Neuronal stem cell (in vitro differentiated cells): Measurements from ENCODE around the gene EGFL6.

Source experiments
- DNase-seq: peaks from one replicate; pipeline ENCODE4 v3.0.0-alpha.2; 2013; ENCODE audit warnings: low spot score
- H2AFZ ChIP-seq: one replicate; pipeline ENCODE4 v1.6.1; 2013; ENCODE audit warnings: mild to moderate bottlenecking, low read length, inconsistent platforms
- H2AK5ac ChIP-seq: 2 replicates; pipeline ENCODE4 v1.6.1; 2013; ENCODE audit warnings: low read depth, mild to moderate bottlenecking, inconsistent platforms, low read length, moderate library complexity, mixed read lengths
- H2BK120ac ChIP-seq: 2 replicates; pipeline ENCODE4 v1.6.1; 2013; ENCODE audit warnings: low read depth, mild to moderate bottlenecking, inconsistent platforms, low read length, moderate library complexity, mixed read lengths
- H2BK12ac ChIP-seq: one replicate; pipeline ENCODE4 v1.6.1; 2013; ENCODE audit warnings: low read length, inconsistent platforms
- H2BK15ac ChIP-seq: 2 replicates; pipeline ENCODE4 v1.6.1; 2013; ENCODE audit warnings: mild to moderate bottlenecking, low read length, inconsistent platforms, mixed read lengths
- H2BK5ac ChIP-seq: one replicate; pipeline ENCODE4 v1.6.1; 2013; ENCODE audit warnings: inconsistent platforms, mild to moderate bottlenecking, low read length, moderate library complexity
- H3K14ac ChIP-seq: one replicate; pipeline ENCODE4 v1.6.1; 2013; ENCODE audit warnings: low read length, inconsistent platforms
- H3K18ac ChIP-seq: 2 replicates; pipeline ENCODE4 v1.6.1; 2013; ENCODE audit warnings: low read length, inconsistent platforms
- H3K23ac ChIP-seq: 2 replicates; pipeline ENCODE4 v1.6.1; 2013; ENCODE audit warnings: low read depth, mild to moderate bottlenecking, mixed read lengths, low read length, inconsistent platforms; ENCODE audit not compliant: poor library complexity
- H3K27ac ChIP-seq: replicated peaks from 3 replicates; pipeline ENCODE4 v1.5.1; 2013; ENCODE audit warnings: low read length, inconsistent platforms
- H3K27me3 ChIP-seq, 3 experiments: 2 replicates each; pipeline ENCODE4 v1.6.1; 2013; ENCODE audit warnings: low read length in 3 of 3, mild to moderate bottlenecking in 2 of 3, inconsistent platforms in 1 of 3, low read depth in 1 of 3, mixed read lengths in 1 of 3, moderate library complexity in 1 of 3; ENCODE audit not compliant: control insufficient read depth in 3 of 3, insufficient read depth in 3 of 3
- H3K36me3 ChIP-seq, 2 donors: replicated peaks in 1 of 2; 2 replicates each; pipeline ENCODE4 v1.6.1; 2013; ENCODE audit warnings: low read length in 2 of 2; ENCODE audit not compliant: control insufficient read depth in 2 of 2, insufficient read depth in 2 of 2
- H3K4ac ChIP-seq: 2 replicates; pipeline ENCODE4 v1.6.1; 2013; ENCODE audit warnings: inconsistent platforms, mild to moderate bottlenecking, low read length, moderate library complexity
- H3K4me1 ChIP-seq, 2 donors: 1 replicate in 1 of 2; 2 replicates in 1 of 2; pipeline ENCODE4 v1.6.1; 2013; ENCODE audit warnings: low read length in 2 of 2, low read depth in 1 of 2; ENCODE audit not compliant: control insufficient read depth in 2 of 2, insufficient read depth in 1 of 2
- H3K4me2 ChIP-seq: one replicate; pipeline ENCODE4 v1.6.1; 2013; ENCODE audit warnings: mild to moderate bottlenecking, low read length, inconsistent platforms; ENCODE audit not compliant: insufficient read depth, poor library complexity, severe bottlenecking
- H3K4me3 ChIP-seq, 2 donors: 2 replicates each; pipeline ENCODE4 v1.5.1; 2013; ENCODE audit warnings: low read length in 2 of 2, mild to moderate bottlenecking in 2 of 2, inconsistent platforms in 1 of 2, moderate library complexity in 1 of 2
- H3K79me1 ChIP-seq: one replicate; pipeline ENCODE4 v1.6.1; 2013; ENCODE audit warnings: low read depth, mild to moderate bottlenecking, inconsistent platforms, low read length, moderate library complexity
- H3K9ac ChIP-seq: one replicate; pipeline ENCODE4 v1.6.1; 2013; ENCODE audit warnings: mild to moderate bottlenecking, low read depth, low read length, inconsistent platforms; ENCODE audit not compliant: poor library complexity
- H3K9me3 ChIP-seq, 2 donors: replicated peaks in 1 of 2; 2 replicates each; pipeline versions ENCODE3 to v1.6.1; 2013; ENCODE audit warnings: low read length in 2 of 2, mild to moderate bottlenecking in 2 of 2, inconsistent platforms in 1 of 2, low read depth in 1 of 2, mixed read lengths in 1 of 2, moderate library complexity in 1 of 2; ENCODE audit not compliant: control insufficient read depth in 2 of 2, insufficient read depth in 1 of 2
- H4K8ac ChIP-seq: one replicate; pipeline ENCODE4 v1.6.1; 2013; ENCODE audit warnings: low read depth, mild to moderate bottlenecking, inconsistent platforms, low read length, moderate library complexity
- H4K91ac ChIP-seq: one replicate; pipeline ENCODE4 v1.6.1; 2013; ENCODE audit warnings: low read length, low read depth, mild to moderate bottlenecking, inconsistent platforms; ENCODE audit not compliant: poor library complexity
- WGBS, 2 donors: extraction: QIAGEN DNeasy Blood & Tissue Kit; methylation state at CpG; one replicate each; pipeline ENCODE4 v1.1.7; 2013; ENCODE audit warnings: missing lambda C conversion rate in 2 of 2, mixed read lengths in 1 of 2; ENCODE audit not compliant: insufficient read length in 2 of 2, insufficient replicate concordance in 1 of 2; ENCODE audit errors: extremely low coverage in 2 of 2; 5-methylcytosine and 5-hydroxymethylcytosine counted together

EGFL6 gene

DNA sequence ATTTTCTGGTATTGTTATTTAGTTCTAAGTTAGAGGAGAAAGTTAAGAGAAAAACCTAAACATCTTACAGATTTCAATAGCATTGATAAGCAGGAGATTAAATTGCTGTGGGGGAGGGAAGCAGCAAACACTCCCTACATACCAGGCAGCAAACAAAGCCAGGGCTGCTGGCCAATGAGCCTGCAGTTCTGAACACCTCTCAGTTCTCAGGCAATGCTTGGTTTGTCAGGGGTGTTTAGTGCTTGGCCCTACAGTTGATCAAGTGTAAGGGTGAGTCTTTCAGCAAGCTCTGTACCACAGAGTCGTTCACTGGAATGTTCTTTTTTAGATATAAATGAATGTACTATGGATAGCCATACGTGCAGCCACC is 38.6 kb downstream of the EGFL6 start:
- Histone ChIP-seq H2BK5ac (no peak overlapping the region), H3K4me2 (no peak overlapping the region), H3K27me3 (no peaks in the 10 kb centered on the region), H3K36me3 (no peaks in the 10 kb centered on the region), H2BK15ac (no peak overlapping the region), H2AK5ac (no peak overlapping the region), H3K14ac (no peak overlapping the region), H3K27ac (no peak overlapping the region), H3K4me1 (peaks cover 0 to 4% of the 10 kb centered on the region in 2 donors), H3K4me3 (no peak overlapping the region), H2BK120ac (no peak overlapping the region), H3K9me3 (no peaks in the 10 kb centered on the region), H2BK12ac (no peak overlapping the region), H4K8ac (no peak overlapping the region), H4K91ac (no peak overlapping the region), H3K79me1 (no peaks in the 10 kb centered on the region), H2AFZ (peak overlapping the region; percentile 7), H3K23ac (no peak overlapping the region), H3K18ac (no peak overlapping the region), H3K9ac (no peak overlapping the region), H3K4ac (no peak overlapping the region)
- DNase-seq, result no peak
- WGBS, 2 donors, result no CpG with 5 or more reads among the region's 2 CpGs

DNA sequence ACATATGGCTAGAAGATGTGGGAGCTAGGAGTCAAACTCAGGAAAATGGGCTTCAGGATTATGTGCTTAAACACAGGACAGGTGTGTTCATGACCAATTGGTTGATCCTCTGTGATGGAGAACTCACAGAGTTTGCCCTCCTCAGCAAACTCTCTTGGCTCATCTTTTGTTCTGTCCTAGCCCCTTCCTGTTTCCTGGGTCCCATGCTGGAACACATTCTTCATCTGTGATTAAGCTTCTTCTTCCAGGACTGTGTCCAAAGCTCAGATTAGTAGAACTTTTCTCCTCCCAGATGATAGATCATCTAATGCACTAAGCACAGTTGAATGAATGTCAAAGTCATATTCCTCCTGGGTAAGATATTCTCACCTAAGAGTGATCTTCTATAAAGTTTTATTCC is 44.8 kb downstream of the EGFL6 start:
- Histone ChIP-seq H2BK12ac (no peak overlapping the region), H3K79me1 (no peaks in the 10 kb centered on the region), H4K91ac (no peak overlapping the region), H2BK5ac (no peak overlapping the region), H3K4me2 (no peak overlapping the region), H3K9ac (no peak overlapping the region), H3K4me1 (no peaks in the 10 kb centered on the region), H2BK15ac (no peak overlapping the region), H3K27ac (no peak overlapping the region), H3K9me3 (no peaks in the 10 kb centered on the region), H2AFZ (no peak overlapping the region), H3K4me3 (no peak overlapping the region), H3K36me3 (no peaks in the 10 kb centered on the region), H2BK120ac (no peak overlapping the region), H3K18ac (no peak overlapping the region), H4K8ac (no peak overlapping the region), H3K4ac (no peak overlapping the region), H3K27me3 (peaks cover 0 to 2% (median 0%) of the 10 kb centered on the region in 3 experiments), H2AK5ac (no peak overlapping the region), H3K14ac (no peak overlapping the region), H3K23ac (no peak overlapping the region)
- no peak for DNase-seq

DNA sequence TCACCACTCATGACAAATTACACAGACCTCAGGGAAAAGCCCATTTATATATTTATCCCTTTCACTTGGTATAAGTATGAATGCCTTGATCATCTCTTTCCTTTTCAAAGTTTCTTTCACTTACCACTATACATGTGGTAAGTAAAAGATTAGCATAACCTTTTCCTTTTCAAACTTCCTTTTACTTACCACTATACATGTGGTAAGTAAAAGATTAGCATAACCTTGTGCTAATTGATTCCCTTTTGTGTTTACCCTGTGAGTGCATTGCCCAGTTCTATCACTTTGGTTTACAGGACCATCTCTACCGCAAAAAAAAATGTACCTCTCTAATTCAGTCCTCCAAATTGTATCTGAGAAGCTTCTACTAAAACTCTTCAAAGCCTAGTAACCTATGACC is 50.8 kb downstream of the EGFL6 start:
- Histone ChIP-seq H4K91ac (no peak overlapping the region), H4K8ac (no peak overlapping the region), H3K4me2 (no peak overlapping the region), H3K9me3 (no peaks in the 10 kb centered on the region), H3K79me1 (no peaks in the 10 kb centered on the region), H3K4ac (no peak overlapping the region), H3K9ac (no peak overlapping the region), H3K14ac (no peak overlapping the region), H2BK15ac (no peak overlapping the region), H2AK5ac (no peak overlapping the region), H2BK120ac (no peak overlapping the region), H3K27me3 (peaks cover 0 to 3% (median 0%) of the 10 kb centered on the region in 3 experiments), H2BK12ac (no peak overlapping the region), H3K23ac (no peak overlapping the region), H3K4me3 (no peak overlapping the region), H3K36me3 (no peaks in the 10 kb centered on the region), H3K27ac (no peak overlapping the region), H2AFZ (no peak overlapping the region), H3K4me1 (no peaks in the 10 kb centered on the region), H2BK5ac (no peak overlapping the region), H3K18ac (no peak overlapping the region)
- no peak for DNase-seq
- WGBS, 2 donors, result no CpG with 5 or more reads among the region's 1 CpG

DNA sequence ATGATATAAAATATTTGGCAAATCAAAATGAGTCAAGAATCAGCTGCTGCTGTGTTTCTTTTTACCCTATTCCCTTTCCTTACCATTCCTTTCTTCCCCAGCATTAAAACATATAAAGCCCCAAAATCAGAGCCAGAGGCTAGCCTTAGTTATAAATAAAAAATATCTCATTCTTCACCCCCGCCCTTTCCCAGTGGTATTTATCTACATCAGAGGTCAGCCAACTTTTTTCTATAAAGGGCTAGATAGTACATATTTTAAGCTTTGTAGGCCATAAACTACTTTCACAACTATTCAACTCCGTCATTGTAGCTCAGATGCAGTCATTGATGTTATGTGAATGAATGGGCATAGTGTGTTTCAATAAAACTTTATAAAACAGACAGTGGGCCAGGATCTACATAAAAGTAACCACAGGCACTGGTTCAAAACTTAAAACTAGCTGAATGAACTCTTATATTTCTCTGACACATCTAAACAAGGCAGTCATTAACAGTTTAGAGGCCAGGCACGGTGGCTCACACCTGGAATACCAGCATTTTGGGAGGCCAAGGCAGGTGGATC is 53.1 kb downstream of the EGFL6 start:
- WGBS, 2 donors, result no CpG with 5 or more reads among the region's 3 CpGs
- Histone ChIP-seq H3K4me3 (no peak overlapping the region), H3K9ac (no peak overlapping the region)

More for the DNA sequence above, 53.1 kb downstream of the EGFL6 start:
- Histone ChIP-seq H3K36me3 (no peaks in the 10 kb centered on the region), H3K4ac (no peak overlapping the region), H2BK12ac (no peak overlapping the region), H3K4me2 (no peak overlapping the region), H3K23ac (no peak overlapping the region), H3K9me3 (no peaks in the 10 kb centered on the region), H3K18ac (no peak overlapping the region), H3K14ac (no peak overlapping the region), H3K27ac (no peak overlapping the region), H3K79me1 (no peaks in the 10 kb centered on the region), H4K8ac (no peak overlapping the region), H2BK120ac (no peak overlapping the region), H3K4me1 (no peaks in the 10 kb centered on the region), H2BK15ac (no peak overlapping the region), H2BK5ac (no peak overlapping the region), H2AK5ac (no peak overlapping the region), H3K27me3 (peaks cover 0 to 16% (median 0%) of the 10 kb centered on the region in 3 experiments), H2AFZ (no peak overlapping the region), H4K91ac (no peak overlapping the region)
- DNase-seq, result no peak
